Measurements from ENCODE around the gene TRPC4AP.

Gene TRPC4AP

DNA sequence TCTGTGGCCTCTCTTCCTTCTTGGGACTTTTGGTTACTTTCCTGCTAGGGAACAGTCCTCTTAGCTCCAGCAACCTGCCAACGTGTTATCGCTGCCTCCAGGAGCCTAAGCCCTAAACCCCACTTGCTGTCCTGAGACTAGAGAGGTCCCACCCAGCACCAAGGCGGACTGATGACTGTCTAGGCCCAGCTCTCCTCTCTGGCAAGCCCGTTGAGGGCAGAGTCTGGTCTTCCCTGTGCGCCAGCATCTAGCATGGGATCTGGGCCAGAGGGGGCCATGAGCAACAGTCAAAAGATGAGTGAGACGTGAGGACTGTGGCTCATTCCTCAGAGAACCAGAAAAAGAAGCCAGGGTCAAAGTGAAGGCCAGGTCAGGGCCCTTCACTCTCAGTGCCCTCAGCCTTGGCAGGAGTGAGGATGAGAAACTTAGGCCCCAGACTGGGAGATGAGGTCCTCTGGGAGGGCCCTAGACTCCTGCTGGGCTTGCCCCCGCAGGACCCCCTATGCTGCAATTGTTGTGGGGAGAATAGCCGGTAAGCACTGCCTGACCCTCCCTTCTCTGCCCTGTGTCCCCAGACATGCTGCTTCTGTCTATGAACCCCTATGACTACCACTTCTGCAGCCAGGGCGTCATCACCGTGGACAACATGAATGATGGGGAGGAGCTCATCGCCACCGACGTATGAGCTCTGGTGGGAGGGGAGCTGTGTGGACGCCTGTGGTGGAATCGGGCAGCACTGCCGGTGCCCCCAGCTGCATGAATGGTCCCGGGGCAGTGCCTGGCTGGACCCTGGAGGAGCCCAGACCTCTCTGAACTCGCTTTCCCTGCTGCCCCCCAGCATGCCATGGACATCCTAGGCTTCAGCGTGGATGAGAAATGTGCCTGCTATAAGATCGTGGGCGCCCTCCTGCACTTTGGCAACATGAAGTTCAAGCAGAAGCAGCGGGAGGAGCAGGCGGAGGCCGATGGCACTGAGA, 106.0 kb downstream of the TRPC4AP start:
- DNase-seq = no peak

DNA sequence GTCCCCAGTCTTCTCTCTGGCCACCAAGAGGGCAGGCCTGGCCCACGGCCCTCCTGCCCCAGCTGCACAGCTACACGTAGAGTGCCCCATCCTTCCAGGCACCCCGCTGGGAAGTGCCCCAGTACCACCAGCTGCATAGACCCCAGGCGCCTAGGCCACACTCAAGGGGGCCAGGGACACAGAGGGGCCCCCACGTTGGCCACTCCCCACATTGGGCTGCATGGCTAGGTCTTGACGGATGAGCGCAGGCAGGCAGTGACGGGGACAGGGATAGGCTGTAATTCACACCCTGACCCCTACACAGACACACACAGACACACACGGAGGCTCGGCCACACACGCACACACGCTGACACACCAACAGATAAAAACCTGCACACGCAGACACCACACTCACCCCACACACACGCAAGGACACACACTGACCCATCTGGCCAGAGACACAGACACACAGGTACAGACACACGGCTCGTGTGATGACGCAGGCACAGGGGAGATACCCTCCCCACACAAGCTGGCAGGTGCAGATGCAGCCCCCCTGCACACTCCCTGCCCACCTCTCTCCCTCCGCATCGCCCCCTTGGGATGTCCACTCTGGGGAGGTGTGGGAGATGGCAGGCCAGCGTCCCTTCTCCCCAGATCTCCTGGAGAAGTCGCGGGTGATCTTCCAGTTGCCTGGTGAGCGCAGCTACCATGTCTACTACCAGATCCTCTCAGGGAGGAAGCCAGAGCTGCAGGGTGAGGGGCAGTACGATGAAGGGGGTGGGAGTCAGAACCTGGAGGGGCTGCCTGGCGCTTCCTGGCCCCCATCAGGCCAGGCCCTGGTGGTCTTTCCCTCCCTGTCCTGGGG, 106.9 kb downstream of the TRPC4AP start:
- DNase-seq = no peak

DNA sequence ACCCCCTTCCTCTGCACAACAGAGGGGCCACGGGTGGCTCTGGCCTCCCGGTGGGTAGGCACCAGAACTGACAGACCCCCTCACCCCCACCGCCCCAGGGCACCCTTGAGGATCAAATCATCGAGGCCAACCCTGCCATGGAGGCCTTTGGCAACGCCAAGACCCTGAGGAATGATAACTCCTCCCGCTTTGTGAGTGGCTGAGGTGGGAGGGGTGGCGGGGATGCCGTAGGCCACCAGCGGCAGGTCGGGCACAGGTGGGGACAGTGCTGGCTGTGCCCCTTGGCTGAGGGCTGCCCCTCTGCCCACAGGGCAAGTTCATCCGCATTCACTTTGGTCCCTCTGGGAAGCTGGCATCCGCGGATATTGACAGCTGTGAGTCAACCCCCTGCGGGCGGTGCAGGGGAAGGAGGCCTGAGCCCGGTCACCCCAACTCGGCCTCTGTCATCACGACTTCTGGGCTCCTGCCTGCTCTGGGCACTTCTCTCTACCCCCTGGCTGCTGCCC, 107.8 kb downstream of the TRPC4AP start:
- DNase-seq = no peak

DNA sequence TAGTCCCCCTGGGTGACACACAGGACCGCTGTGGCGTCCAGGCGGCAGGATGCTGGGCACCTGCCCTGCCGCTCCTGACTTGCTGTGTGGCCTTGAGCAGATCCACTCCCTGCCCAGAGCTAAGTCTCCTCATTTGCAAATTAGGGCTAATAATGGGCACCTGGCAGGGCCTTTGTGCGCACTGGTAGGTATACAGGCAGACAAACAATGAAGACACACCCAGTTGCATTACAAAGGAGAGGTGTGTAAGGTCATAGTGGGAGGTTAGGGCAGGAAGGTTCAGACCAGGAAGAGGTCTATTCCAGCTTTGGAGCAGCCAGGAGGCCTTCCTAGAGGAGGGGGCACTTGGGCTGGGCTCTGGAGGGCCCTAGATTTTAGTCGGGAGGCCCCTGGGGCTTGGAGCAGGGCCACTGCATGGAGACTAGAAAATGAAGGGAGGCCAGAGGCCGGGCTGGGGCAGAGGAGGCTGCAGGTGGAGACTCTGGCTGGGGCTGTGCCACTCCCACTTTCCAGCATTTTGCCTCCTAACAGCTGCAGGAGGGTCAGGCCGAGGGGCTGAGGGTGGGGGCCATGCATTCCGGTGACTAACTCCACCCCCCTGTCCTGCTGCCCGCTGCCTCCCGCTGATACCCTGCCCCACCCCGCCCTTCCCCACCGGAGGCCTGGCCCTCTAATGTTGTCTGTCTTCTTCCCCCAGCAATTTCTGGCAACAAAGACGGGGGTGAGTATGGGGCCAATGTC, 108.4 kb downstream of the TRPC4AP start:
- DNase-seq = no peak

DNA sequence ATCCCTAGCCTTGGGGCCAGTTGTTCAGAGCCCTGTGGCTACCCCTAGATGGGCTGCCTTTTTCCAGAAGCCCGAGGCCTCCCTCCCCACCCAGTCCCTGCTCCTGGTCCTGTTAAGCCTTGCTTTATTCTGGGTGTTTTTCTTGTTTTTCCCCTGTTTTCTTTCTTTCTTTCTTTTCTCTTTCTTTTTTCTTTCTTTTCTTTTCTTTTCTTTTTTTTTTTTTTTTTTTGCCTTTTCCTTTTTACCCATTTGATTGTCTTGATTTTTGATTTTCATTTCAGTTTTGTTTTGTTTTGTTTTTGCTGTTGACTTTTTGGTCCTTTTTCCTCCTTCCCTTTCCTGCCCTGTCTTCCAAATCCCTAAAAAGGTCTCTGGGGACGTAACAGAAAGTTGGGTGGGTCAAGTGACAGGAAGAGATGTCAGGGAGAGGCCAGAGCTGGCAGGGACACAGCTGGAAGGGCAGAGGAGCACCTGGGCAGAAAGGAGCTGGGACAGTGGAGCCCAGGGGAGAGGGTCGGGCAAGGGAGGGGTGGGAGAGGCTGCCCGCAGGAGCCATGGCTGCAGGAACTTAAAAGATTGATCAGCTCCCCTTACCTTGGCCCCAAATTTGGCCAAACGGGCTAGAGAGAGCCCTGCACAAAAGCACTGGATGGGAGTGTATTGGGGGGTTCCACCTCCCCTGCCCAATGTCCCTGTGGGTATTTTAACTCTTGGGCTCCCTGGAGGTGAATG, 109.4 kb downstream of the TRPC4AP start:
- DNase-seq = no peak

DNA sequence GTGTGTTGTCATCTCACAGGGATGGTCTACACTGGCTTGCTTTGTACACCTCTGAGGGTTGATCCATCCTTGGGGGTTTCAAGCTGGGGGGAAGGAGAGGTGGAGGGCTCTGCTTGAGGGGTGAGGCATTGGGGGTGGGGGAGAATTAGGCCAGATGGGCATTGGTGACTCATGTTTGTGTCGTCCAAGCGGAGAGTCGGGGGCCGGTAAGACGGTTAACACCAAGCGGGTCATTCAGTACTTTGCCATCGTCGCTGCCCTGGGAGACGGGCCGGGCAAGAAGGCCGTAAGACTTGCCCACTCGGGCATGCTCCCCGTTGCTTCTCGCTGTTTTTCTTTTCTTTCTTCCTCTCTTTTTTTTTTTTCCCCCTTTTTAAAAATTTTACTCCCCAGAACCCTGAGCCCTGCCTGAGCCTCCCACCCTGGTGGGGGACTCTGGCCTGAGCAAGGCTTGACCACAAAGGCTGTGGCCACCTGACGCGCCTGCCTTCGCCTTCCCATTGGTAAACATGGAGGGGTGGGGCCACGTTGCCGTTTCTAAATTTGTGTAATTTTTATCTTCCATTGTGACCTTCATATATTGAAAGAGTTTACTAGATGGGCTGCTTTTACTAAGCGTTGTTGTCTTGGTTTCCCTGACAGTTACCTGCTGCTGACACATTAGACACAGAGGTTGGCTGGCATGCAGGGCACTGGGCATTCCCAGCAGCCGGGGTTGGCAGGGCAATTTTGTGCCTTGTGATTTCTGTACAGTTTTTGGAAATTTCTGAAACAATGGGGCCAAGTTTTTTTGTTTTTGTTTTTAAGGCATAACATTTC, 110.1 kb downstream of the TRPC4AP start:
- no peak for DNase-seq

DNA sequence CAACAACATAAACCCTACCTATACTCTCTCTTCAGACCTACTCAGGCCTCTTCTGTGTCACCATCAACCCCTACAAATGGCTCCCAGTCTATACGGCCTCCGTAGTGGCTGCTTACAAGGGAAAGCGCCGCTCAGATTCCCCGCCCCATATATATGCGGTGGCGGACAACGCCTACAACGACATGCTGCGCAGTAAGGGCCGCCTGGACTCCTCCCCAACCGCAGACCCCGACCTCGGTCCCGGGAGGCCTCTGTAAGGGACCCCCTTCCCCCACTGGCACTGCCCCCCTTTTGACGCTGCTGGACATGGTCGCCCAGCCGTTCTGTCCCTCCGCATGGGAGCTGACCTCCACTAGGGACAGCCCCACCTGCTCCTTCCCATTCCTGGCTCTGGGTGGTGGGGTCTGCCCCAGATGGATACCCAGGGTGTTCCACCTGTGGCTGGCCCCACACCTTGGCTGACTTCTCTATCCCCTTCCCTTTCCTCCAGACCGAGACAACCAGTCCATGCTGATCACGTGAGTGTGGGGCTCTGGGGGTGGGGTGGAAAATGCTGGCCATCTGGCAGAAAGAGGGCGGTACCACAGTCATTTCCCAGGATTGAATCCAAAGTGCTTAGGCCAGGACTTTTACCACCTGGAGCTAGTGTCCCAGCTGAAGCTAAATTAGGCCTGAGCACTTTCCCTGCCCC, 111.9 kb downstream of the TRPC4AP start:
- DNase-seq = no peak

DNA sequence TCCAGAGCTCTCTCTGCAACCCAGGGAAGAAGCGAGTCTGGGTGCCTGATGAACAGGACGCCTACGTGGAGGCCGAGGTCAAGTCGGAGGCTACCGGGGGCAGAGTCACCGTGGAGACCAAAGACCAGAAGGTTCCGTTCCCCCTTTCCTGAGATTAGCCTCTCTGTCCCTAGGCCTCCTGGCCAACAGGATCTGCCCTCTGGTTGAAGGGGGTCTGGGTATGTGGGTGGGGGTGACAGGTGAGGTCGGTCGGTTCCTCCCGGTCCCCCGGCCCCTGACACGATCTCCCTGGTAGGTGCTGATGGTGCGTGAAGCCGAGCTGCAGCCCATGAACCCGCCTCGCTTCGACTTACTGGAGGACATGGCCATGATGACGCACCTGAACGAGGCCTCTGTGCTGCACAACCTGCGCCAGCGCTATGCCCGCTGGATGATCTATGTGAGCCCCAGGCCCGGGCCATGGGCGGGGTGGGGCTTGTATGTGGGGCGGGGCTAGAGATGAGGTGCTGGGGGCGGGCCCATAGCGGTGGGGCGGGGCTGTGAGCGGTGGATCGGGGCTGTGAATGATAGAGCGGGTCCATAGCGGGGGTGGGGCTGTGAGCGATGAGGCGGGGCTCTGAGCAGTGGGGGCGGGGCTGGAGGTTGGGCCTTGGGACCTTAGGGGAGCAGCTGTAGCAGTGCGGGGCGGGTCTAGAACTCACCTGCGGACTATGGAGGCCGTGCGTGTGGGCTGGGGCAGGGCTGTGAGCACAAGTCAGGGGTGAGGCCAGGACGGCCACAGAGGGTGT, 113.0 kb downstream of the TRPC4AP start:
- no peak for DNase-seq

DNA sequence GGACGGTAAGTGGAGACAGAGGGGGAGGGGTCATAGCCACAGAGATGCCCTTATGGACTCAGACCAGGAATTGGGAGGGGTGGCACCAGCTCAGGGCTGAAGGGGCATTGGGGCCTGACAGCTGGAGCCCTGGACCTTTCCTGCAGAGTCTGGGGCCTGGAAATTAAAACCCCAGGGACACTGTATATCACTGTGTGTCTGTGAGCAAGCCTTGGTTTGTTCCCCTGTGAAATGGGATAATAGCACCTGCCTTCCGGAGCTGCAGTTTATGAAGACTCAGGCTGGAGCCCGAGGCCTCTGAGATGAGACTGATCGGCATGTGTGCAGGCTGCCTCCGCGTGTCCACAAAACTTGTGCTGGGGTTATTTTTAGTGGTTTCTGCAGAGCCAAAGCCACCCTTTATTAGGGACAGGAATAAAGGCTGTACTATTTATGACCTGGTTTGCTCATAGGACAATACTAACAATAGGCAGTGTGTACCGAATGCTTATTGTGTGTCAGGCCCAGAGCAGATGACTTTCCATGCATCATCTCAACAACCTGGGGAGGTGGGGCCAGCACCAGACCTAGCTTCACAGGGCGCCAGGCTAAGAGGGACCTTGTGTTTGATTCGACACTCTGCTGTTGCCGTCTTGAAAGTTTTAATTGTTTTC, 114.4 kb downstream of the TRPC4AP start:
- no peak for DNase-seq

DNA sequence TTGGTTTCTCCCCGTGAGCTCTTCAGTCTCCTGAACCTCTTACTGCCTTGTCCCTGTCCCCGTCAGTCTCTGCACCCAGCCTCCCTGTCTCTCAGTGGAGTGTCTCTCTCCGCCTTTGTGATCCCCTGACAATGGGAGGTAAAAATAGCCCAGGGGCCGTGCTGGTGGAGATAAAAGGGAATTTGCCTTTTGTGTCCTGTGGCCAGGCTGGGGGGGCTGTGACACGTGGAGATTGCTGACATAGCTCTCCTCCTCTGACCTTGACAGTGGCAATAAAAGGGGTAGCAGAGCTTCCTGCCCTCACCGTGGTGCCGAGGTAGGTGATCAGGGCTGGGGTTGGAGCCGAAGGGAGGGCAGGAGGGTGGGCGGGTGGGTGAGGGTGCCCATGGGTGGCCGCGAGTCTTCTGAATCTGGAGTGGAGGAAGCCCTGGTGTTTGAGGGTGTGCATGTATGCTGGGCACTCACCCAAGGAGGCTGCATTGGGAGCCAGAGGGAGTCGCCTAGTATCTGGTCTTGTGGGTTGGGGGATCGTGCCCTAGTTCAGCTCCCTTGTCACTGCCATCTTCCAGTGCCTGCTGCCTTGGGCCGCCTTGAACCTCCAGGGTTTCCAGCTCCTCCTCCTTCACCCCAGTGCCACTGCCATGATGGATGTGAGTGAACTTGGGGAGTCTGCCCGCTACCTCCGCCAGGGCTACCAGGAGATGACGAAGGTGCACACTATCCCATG, 115.1 kb downstream of the TRPC4AP start:
- no peak for DNase-seq

DNA sequence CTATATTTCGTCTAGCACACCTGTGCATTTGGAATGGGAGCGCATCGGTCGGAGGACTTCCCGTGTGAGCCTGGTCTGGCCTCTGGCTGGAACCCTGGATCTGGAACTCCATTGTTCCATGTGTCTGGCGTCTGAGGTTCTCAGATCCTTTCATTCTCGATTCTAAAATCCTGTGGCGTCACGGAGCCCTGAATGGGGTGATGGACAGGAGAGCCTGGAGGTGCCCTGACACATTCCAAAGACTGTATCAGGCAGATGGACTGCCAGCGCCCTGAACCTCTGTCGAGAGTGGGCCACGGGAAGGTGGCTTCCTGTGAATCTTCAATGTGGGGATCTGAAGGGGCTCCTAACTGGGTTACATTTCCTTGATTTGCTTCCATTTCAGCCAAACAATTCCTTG, 116.3 kb downstream of the TRPC4AP start:
- no peak for DNase-seq

DNA sequence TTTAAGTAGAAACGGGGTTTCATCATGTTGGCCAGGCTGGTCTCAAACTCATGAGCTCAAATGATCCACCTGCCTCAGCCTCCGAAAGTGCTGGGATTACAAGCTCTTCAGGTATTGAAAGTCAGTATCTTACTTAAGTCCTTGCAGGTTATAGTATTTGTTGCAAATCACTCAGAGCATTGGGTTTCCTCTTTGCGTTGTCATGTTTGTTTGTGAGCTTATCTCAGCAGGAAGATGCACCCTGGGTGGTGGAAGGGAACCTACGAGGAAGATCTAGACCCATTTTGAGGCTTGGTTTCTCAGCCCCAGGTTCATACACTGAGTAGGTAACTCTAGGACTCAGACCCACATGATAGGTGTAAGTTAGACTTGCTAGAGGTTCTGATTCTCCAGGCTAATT, 118.4 kb downstream of the TRPC4AP start:
- no peak for DNase-seq

DNA sequence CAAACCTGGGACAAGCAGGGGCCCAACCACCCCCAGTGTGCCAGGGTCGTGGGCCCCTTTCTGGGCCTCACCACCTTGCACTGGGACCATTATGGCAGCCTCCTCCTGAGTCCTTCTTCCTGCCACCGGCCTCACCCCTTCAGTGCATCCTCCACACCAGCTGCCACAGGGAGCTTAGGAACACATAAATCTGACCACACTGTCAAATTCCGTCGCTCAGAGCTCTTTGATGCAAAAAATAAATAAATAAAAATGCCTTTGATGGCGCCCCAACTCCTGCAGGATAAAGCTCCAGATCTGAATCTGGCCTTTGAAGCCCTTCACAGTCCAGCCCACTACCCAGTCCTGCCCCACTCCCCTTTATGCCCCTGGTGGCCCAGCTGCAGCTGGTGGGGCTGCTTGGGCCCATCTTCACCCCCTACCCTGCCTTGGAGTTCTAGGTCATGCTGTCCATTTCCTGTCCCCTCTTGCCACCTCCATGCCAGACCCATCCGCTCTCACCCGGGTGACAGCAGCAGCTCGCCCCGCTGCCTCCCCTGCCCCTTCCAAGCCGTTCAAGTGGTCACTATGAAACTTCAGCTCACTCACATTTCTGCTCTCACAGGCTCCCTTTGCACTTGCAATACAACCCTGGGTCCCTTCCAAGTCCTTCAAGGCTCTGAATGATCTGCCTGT, 120.9 kb downstream of the TRPC4AP start:
- no peak for DNase-seq

DNA sequence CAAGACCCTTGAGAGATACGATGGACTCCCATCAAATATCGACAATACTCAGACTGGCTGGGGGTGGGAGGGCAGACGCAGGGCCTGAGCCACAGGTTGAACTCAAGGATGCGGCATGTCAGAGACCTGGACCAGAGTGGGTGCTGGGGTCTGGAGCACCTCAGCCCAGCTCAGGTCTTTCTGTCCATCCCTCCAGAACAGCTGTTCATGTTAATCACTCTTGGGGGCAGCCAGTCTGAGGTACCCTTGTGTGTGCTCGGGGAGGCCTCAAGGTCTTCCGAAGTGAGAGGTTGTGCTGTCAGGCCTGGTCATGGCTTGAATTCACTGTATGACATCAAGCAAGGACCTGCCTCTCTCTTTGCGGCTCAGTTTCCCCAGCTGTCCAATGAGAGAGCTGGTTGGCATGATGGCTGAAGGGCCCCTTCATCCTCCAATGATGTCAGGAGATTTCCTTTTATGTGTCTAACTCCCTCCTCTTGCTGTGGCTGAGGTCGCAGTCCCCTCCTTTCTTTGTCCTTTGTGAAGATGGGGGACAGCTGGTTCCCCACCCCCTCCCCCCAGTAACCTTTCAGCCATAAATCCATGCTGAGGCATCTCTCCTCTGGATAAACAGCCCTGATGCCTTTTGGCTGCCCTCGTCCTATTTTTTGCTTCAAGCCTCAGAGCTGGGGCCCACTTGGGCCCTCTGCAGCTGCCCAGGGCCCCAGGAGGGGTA, 121.6 kb downstream of the TRPC4AP start:
- no peak for DNase-seq

DNA sequence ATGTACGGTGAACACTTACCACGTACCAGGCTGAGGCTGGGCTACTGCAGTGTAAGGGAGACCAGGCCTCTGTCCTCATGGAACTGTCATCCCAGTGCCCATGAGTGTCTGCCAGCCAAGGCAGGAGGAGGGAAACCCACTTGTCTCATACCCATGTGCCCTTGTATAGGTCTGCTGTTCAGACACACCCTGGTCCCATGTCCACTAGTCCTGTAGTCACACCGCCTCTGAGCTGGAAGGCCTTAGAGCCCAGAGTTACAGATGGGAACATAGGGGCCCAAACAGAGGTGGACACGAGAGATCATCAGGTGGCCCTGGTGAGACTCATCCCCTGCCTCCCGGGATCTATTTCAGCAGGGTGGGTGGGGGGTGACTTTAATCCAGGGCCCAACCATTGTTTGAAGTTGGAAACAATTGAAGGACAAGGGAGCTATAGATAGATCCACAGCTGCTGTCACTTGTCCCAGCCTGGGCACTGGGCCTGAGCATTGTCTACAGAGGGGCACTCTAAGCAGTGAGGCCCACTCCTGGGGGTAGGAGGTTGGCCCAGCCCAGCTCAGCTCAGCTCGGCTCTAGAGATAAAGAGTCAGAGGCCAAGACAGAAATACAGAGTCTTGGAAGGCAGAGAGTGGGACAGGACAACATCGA, 122.3 kb downstream of the TRPC4AP start:
- no peak for DNase-seq

DNA sequence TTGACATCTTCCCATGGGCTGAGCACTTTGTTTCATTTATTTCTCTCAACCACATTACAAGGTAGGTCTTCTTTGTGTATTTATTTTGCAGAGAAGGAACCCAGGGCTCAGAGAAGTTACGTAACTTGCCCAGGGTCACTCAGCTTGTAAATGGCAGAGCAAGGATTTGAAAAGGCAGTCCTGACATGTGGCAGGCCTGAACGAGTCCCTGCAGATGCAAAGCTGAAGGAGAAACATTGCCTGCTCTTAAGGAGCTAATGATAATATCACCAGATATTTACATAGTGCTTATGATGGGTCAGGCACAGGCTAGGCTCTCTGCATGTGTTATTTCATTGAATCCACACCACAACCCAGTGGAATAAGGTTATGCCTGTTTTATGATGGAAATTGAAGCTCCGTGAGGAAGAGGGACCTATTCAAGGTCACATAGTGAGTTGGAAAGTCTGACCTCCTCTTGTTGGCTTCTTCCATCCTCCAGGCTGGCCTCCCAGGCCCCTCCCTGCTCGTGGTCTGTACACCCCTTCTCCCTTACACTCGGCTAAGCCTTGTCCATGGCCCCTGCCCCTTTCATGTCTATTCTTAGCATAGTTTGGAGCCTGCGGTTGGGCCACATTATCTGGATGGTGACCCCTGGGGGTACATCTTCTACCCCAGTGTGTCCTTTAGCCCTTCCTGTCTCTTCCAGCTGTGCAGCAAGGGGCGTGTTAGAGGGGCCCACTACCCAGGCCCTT, 124.4 kb downstream of the TRPC4AP start:
- DNase-seq = no peak
